Fibroblast of lung (primary cell): Measurements from ENCODE around the gene GNAZ.

Experiments
- CTCF ChIP-seq, 2 donors: IDR thresholded peaks in 1 of 2; conservative IDR thresholded peaks in 1 of 2; 1 replicate in 1 of 2; 2 replicates in 1 of 2; pipeline ENCODE4 v1.5.1; 2011 to 2012; ENCODE audit warnings: low read length in 2 of 2, control low read depth in 1 of 2, inconsistent platforms in 1 of 2, low read depth in 1 of 2, mild to moderate bottlenecking in 1 of 2
- EZH2 ChIP-seq: IDR thresholded peaks from 2 replicates; pipeline ENCODE4 v1.5.1; 2012; ENCODE audit warnings: low read length, control low read depth, mild to moderate bottlenecking; ENCODE audit errors: missing control alignments

DNA sequence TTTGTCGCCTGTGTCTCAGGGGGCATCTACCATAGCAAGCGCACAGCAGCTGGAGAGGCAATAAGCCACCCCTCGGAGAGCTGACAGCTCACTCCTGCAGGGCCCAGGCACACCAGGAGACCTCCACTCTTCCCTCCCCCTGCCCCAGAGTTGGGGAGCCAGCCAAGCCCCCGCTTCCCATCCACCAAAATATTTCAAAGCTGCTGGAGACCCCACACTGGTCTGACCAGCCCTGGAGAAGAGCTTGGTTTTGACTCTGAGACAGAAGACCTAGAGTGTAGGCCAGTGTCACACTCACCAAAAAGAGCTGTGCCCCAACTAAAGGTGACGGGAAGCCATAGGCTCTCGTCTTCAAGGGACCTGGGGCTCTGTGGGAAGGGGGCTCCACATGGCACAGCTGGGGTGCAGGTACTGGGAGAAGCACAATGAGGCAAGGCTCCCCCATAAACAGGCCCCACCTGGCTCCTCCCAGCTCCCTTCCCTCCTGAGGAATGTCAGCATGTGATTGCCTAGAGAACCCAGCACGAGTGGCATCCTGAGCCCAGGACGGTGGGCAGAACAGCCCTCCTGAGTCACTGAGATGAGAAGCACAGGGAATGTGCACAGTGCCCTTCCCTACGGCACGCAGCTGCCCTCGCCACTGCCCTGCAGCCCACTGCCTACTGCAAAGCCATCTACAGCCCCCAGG, 5.8 kb upstream of the GNAZ start:
- TF ChIP-seq CTCF (conservative IDR thresholded peaks at IDR 0.05 in 1 of 2, IDR thresholded peaks at IDR 0.05 in 1 of 2; ENCODE audit: low read depth in 1 of 2, low read length in 2 of 2), result no peak
- TF ChIP-seq EZH2, result no peak
